GM18511 (cell line): Measurements from ENCODE around the gene RABL2B.

Experiments used
- ATAC-seq: cut with Tn5 transposase; IDR thresholded peaks from one replicate; pipeline ENCODE4 v1.9.1; 2021; ENCODE audit warnings: mild to moderate bottlenecking, moderate library complexity; ENCODE audit not compliant: unreplicated experiment

Gene RABL2B

DNA sequence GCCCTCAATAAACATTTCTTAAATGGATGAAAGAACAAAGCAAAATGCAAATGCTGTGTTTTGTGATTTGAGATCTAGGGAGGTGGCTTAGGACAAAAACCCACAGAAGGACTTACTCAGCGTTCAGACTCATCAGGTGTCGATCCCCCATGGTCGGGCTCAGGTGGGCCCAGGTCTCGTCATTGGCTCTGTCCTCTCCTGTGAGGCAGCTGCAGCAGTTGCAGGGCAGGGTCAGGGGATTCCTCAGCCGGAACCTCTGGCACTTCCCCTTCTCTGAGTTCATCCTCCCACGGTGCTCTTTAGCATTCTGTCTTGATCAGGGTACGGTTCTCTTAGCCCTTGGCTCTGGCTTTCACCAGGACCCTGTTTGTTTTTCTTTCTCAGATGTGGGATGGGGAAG, 59.4 kb downstream of the RABL2B start:
- no peak for ATAC-seq

- ATAC-seq, result no peak
Observed at GRCh38 chr22:50722716-50723428, 60.6 kb downstream of the RABL2B start.

DNA sequence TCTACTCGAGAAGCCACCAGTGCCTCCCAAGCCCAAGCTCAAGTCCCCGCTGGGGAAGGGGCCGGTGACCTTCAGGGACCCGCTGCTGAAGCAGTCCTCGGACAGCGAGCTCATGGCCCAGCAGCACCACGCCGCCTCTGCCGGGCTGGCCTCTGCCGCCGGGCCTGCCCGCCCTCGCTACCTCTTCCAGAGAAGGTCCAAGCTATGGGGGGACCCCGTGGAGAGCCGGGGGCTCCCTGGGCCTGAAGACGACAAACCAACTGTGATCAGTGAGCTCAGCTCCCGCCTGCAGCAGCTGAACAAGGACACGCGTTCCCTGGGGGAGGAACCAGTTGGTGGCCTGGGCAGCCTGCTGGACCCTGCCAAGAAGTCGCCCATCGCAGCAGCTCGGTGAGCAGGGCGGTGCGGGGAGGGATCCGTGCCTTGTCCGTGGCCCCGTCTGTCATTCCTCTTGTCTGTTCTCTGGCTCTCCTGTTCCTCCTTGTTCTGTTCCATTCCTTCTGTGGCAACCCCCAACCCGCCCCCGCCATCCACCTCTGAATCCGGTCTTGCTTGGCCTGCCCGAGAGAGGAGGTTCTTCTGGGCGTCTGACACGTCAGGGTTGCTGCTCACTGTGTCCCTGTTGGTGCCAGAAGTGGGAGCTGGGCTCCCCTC, 61.3 kb downstream of the RABL2B start:
- ATAC-seq, result no peak

DNA sequence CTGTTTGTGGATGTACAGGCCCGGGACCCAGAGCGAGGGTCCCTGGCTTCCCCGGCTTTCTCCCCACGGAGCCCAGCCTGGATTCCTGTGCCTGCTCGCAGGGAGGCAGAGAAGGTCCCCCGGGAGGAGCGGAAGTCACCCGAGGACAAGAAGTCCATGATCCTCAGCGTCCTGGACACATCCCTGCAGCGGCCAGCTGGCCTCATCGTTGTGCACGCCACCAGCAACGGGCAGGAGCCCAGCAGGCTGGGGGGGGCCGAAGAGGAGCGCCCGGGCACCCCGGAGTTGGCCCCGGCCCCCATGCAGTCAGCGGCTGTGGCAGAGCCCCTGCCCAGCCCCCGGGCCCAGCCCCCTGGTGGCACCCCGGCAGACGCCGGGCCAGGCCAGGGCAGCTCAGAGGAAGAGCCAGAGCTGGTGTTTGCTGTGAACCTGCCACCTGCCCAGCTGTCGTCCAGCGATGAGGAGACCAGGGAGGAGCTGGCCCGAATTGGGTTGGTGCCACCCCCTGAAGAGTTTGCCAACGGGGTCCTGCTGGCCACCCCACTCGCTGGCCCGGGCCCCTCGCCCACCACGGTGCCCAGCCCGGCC, 62.1 kb downstream of the RABL2B start:
- ATAC-seq, result no peak

GRCh38 chr22:50720301-50721256, 62.9 kb downstream of the RABL2B start:
- ATAC-seq, result no peak

DNA sequence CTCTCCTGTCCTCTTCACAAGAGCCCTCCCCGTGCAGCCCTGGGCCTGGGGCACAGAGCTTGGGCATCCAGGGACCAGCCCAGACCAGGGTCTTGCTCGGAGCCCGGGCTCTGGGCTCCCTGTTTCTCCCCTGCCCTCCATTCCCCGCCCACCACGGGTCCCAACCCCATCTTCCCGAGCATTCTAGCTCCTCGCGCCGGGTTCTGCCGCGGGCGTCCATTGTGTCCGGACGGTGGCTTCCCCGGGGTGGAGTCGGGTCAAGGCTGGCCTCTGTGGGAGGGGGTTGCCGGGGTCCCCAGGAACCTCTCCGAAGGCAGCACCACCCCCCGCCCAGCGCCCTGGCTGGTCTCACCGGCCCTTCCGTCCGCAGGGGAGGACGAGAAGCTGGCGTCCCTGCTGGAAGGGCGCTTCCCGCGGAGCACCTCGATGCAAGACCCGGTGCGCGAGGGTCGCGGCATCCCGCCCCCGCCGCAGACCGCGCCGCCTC, 63.6 kb downstream of the RABL2B start:
- ATAC-seq, result no peak

DNA sequence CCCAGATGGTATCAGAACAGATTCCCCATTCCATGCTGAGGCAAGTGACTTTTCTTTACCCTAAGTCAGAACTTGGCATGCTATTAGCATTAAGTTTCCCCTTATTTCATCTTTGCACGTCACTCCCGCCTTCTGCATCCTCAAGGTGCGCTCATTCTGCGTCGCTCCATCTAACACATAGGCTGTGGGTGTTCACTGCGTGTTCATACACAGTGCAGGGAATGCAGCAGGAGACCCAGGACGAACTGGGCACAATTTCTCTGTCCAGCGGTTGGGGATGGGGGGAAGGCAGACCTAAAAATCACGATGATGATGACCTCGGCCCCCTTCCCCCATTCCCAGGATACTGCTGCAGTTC, 65.1 kb downstream of the RABL2B start:
- no peak for ATAC-seq

GRCh38 chr22:50717709-50718351, 65.6 kb downstream of the RABL2B start:
- ATAC-seq, result no peak
